ENCODE measurements around the gene KSR2. TPM values are rescaled to one million over a fixed set of nuclear protein-coding genes. Genes with fewer than 3 reads are reported as not detected.

KSR2 gene
- total RNA-seq, 2 donors from 2014 or later: 1.1 to 2.0 TPM

GRCh38 chr12:117430246-117430645, 538.5 kb downstream of the KSR2 start:
- WGBS, 2 experiments (ENCODE audit: insufficient coverage in 1 of 2, insufficient read length in 1 of 2): 79 to 85% methylated on average over 5 to 6 of the region's 6 CpGs
- Mint-ChIP-seq H3K27ac (no peak overlapping the region), H3K4me1 (no peaks in the 10 kb centered on the region), H3K4me3 (no peak overlapping the region), H3K9me3 (no peaks in the 10 kb centered on the region), H3K27me3 (ENCODE audit: insufficient read depth) (no peaks in the 10 kb centered on the region), H3K36me3 (ENCODE audit: low read depth) (no peaks in the 10 kb centered on the region)
- TF ChIP-seq CTCF (conservative IDR thresholded peaks at IDR 0.05): no peak
- no peak for DNase-seq
- no peaks in the 10 kb centered on the region for H3K9me3 ChIP-seq (ENCODE audit: control insufficient read depth, low read length)
- H3K9ac ChIP-seq (ENCODE audit: extremely low read depth, low read length, poor library complexity, severe bottlenecking): no peak overlapping the region
- no peaks in the 10 kb centered on the region for H3K36me3 ChIP-seq (ENCODE audit: control insufficient read depth, insufficient read depth, low read length)
- H3K4me1 ChIP-seq (ENCODE audit: control insufficient read depth, insufficient read depth, low read length): no peaks in the 10 kb centered on the region
- no peak overlapping the region for H3K27ac ChIP-seq (ENCODE audit: low read depth, low read length)
- no peak overlapping the region for H3K4me3 ChIP-seq (ENCODE audit: low read length)
- no peaks in the 10 kb centered on the region for H3K27me3 ChIP-seq (ENCODE audit: control insufficient read depth, insufficient read depth, low read length, poor library complexity, severe bottlenecking)

GRCh38 chr12:117427211-117427610, 541.6 kb downstream of the KSR2 start:
- Histone ChIP-seq H3K9ac (ENCODE audit: extremely low read depth, low read length, poor library complexity, severe bottlenecking) (no peak overlapping the region), H3K4me3 (ENCODE audit: low read length) (no peak overlapping the region), H3K36me3 (ENCODE audit: control insufficient read depth, insufficient read depth, low read length) (no peaks in the 10 kb centered on the region), H3K4me1 (ENCODE audit: control insufficient read depth, insufficient read depth, low read length) (no peaks in the 10 kb centered on the region), H3K27me3 (ENCODE audit: control insufficient read depth, insufficient read depth, low read length, poor library complexity, severe bottlenecking) (no peaks in the 10 kb centered on the region), H3K27ac (ENCODE audit: low read depth, low read length) (no peak overlapping the region), H3K9me3 (ENCODE audit: control insufficient read depth, low read length) (no peaks in the 10 kb centered on the region)
- no peaks in the 10 kb centered on the region for H3K36me3 Mint-ChIP-seq (ENCODE audit: low read depth)
- no peaks in the 10 kb centered on the region for H3K4me1 Mint-ChIP-seq
- no peak for DNase-seq
- no peaks in the 10 kb centered on the region for H3K9me3 Mint-ChIP-seq
- 90 to 91% methylated on average over 2 to 3 of the region's 3 CpGs for WGBS, 2 experiments (ENCODE audit: insufficient coverage in 1 of 2, insufficient read length in 1 of 2)
- no peak for TF ChIP-seq CTCF (conservative IDR thresholded peaks at IDR 0.05)
- H3K4me3 Mint-ChIP-seq: no peak overlapping the region
- no peak overlapping the region for H3K27ac Mint-ChIP-seq
- H3K27me3 Mint-ChIP-seq (ENCODE audit: insufficient read depth): peaks cover 5% of the 10 kb centered on the region

GRCh38 chr12:117421987-117422386, 546.8 kb downstream of the KSR2 start:
- Histone ChIP-seq H3K4me3 (ENCODE audit: low read length) (no peak overlapping the region), H3K27ac (ENCODE audit: low read depth, low read length) (no peak overlapping the region), H3K9me3 (ENCODE audit: control insufficient read depth, low read length) (no peaks in the 10 kb centered on the region), H3K36me3 (ENCODE audit: control insufficient read depth, insufficient read depth, low read length) (no peaks in the 10 kb centered on the region), H3K4me1 (ENCODE audit: control insufficient read depth, insufficient read depth, low read length) (no peaks in the 10 kb centered on the region), H3K9ac (ENCODE audit: extremely low read depth, low read length, poor library complexity, severe bottlenecking) (no peak overlapping the region), H3K27me3 (ENCODE audit: control insufficient read depth, insufficient read depth, low read length, poor library complexity, severe bottlenecking) (no peaks in the 10 kb centered on the region)
- DNase-seq: no peak
- Mint-ChIP-seq H3K27ac (no peak overlapping the region), H3K9me3 (no peaks in the 10 kb centered on the region), H3K36me3 (ENCODE audit: low read depth) (no peaks in the 10 kb centered on the region), H3K4me1 (no peaks in the 10 kb centered on the region), H3K27me3 (ENCODE audit: insufficient read depth) (peaks cover 7% of the 10 kb centered on the region), H3K4me3 (no peak overlapping the region)
- 90 to 94% methylated on average over 2 of the region's 2 CpGs for WGBS, 2 experiments (ENCODE audit: insufficient coverage in 1 of 2, insufficient read length in 1 of 2)
- no peak for TF ChIP-seq CTCF (conservative IDR thresholded peaks at IDR 0.05)

Data from endodermal cell (in vitro differentiated cells).